HepG2 (cell line): ENCODE data around the gene PODXL2.

Source experiments
- EZH2 ChIP-seq: conservative IDR thresholded peaks from 2 replicates; pipeline ENCODE4 v1.6.1; 2012; ENCODE audit warnings: mild to moderate bottlenecking, low read depth, low read length, moderate library complexity
- FOXK1 ChIP-seq: sonication (generic); formaldehyde crosslinking; IDR thresholded peaks from 2 replicates; pipeline ENCODE4 v1.4.0; 2020; ENCODE audit warnings: low read depth, missing genetic modification reagents, borderline replicate concordance
- SOX5 ChIP-seq: IDR thresholded peaks from 2 replicates; pipeline ENCODE4 v1.6.1; 2016; ENCODE audit warnings: borderline replicate concordance
- ZKSCAN1 ChIP-seq: fragments of 150-350 bp; IDR thresholded peaks from 2 replicates; pipeline ENCODE4 v1.6.1; 2014; ENCODE audit warnings: low read length
- ZNF543 ChIP-seq: sonication (generic); formaldehyde crosslinking; IDR thresholded peaks from 2 replicates; pipeline ENCODE4 v1.4.0; 2020; ENCODE audit warnings: mild to moderate bottlenecking, missing genetic modification reagents
- TF ChIP-seq, protein P1 (sequence below): sonication (generic); formaldehyde crosslinking; IDR thresholded peaks from 2 replicates; pipeline ENCODE4 v1.4.0; 2020; ENCODE audit warnings: mild to moderate bottlenecking, missing genetic modification reagents, borderline replicate concordance
- TF ChIP-seq, protein P2 (sequence below): IDR thresholded peaks from 2 replicates; pipeline ENCODE4 v1.6.1; 2012; ENCODE audit warnings: inconsistent platforms
- TF ChIP-seq, protein P3 (sequence below): conservative IDR thresholded peaks from 2 replicates; pipeline ENCODE4 v1.6.1; 2018; ENCODE audit warnings: missing genetic modification reagents
- TF ChIP-seq, protein P4 (sequence below): sonication (generic); formaldehyde crosslinking; IDR thresholded peaks from 2 replicates; pipeline ENCODE4 v1.4.0; 2020; ENCODE audit warnings: mild to moderate bottlenecking, missing genetic modification reagents
- TF ChIP-seq, protein P5 (sequence below), 2 experiments: IDR thresholded peaks; 2 replicates each; pipeline ENCODE4 v1.6.1; 2011 to 2012; ENCODE audit warnings: low read length in 2 of 2, borderline replicate concordance in 1 of 2, low read depth in 1 of 2, mild to moderate bottlenecking in 1 of 2, moderate library complexity in 1 of 2

DNA sequence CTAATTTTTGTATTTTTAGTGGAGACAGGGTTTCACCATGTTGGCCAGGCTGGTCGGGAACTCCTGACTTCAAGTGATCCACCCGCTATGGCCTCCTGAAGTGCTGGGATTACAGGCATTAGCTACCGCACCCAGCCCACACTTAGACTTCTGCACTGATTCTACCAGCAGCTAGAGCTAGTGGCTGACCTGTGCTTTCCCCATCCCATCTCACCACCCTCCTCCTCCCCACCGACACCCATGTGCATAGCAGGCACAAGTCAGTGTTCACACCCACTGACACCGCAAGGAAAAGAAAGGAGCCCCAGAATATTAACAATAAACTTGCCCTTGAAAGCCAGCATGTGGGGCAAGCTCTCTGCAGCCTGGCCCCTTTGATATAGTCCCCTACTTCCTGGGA, 32.6 kb downstream of the PODXL2 start:
- TF ChIP-seq, protein P1, sequence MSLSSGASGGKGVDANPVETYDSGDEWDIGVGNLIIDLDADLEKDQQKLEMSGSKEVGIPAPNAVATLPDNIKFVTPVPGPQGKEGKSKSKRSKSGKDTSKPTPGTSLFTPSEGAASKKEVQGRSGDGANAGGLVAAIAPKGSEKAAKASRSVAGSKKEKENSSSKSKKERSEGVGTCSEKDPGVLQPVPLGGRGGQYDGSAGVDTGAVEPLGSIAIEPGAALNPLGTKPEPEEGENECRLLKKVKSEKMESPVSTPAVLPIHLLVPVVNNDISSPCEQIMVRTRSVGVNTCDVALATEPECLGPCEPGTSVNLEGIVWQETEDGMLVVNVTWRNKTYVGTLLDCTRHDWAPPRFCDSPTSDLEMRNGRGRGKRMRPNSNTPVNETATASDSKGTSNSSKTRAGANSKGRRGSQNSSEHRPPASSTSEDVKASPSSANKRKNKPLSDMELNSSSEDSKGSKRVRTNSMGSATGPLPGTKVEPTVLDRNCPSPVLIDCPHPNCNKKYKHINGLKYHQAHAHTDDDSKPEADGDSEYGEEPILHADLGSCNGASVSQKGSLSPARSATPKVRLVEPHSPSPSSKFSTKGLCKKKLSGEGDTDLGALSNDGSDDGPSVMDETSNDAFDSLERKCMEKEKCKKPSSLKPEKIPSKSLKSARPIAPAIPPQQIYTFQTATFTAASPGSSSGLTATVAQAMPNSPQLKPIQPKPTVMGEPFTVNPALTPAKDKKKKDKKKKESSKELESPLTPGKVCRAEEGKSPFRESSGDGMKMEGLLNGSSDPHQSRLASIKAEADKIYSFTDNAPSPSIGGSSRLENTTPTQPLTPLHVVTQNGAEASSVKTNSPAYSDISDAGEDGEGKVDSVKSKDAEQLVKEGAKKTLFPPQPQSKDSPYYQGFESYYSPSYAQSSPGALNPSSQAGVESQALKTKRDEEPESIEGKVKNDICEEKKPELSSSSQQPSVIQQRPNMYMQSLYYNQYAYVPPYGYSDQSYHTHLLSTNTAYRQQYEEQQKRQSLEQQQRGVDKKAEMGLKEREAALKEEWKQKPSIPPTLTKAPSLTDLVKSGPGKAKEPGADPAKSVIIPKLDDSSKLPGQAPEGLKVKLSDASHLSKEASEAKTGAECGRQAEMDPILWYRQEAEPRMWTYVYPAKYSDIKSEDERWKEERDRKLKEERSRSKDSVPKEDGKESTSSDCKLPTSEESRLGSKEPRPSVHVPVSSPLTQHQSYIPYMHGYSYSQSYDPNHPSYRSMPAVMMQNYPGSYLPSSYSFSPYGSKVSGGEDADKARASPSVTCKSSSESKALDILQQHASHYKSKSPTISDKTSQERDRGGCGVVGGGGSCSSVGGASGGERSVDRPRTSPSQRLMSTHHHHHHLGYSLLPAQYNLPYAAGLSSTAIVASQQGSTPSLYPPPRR (CRISPR knock-in tag), result no peak
- no peak for TF ChIP-seq SOX5 (CRISPR knock-in tag)
- no peak for TF ChIP-seq ZNF543
- TF ChIP-seq EZH2, result no peak
- TF ChIP-seq, protein P2, sequence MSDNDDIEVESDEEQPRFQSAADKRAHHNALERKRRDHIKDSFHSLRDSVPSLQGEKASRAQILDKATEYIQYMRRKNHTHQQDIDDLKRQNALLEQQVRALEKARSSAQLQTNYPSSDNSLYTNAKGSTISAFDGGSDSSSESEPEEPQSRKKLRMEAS, result no peak
- TF ChIP-seq, protein P3, sequence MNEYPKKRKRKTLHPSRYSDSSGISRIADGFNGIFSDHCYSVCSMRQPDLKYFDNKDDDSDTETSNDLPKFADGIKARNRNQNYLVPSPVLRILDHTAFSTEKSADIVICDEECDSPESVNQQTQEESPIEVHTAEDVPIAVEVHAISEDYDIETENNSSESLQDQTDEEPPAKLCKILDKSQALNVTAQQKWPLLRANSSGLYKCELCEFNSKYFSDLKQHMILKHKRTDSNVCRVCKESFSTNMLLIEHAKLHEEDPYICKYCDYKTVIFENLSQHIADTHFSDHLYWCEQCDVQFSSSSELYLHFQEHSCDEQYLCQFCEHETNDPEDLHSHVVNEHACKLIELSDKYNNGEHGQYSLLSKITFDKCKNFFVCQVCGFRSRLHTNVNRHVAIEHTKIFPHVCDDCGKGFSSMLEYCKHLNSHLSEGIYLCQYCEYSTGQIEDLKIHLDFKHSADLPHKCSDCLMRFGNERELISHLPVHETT (CRISPR knock-in tag), result no peak
- TF ChIP-seq, protein P4, sequence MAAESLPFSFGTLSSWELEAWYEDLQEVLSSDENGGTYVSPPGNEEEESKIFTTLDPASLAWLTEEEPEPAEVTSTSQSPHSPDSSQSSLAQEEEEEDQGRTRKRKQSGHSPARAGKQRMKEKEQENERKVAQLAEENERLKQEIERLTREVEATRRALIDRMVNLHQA (CRISPR knock-in tag), result no peak
- TF ChIP-seq, protein P5, sequence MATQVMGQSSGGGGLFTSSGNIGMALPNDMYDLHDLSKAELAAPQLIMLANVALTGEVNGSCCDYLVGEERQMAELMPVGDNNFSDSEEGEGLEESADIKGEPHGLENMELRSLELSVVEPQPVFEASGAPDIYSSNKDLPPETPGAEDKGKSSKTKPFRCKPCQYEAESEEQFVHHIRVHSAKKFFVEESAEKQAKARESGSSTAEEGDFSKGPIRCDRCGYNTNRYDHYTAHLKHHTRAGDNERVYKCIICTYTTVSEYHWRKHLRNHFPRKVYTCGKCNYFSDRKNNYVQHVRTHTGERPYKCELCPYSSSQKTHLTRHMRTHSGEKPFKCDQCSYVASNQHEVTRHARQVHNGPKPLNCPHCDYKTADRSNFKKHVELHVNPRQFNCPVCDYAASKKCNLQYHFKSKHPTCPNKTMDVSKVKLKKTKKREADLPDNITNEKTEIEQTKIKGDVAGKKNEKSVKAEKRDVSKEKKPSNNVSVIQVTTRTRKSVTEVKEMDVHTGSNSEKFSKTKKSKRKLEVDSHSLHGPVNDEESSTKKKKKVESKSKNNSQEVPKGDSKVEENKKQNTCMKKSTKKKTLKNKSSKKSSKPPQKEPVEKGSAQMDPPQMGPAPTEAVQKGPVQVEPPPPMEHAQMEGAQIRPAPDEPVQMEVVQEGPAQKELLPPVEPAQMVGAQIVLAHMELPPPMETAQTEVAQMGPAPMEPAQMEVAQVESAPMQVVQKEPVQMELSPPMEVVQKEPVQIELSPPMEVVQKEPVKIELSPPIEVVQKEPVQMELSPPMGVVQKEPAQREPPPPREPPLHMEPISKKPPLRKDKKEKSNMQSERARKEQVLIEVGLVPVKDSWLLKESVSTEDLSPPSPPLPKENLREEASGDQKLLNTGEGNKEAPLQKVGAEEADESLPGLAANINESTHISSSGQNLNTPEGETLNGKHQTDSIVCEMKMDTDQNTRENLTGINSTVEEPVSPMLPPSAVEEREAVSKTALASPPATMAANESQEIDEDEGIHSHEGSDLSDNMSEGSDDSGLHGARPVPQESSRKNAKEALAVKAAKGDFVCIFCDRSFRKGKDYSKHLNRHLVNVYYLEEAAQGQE (IDR thresholded peaks at IDR 0.05; ENCODE audit: borderline replicate concordance in 1 of 2, low read depth in 1 of 2, low read length in 2 of 2), result no peak
- TF ChIP-seq ZKSCAN1, result no peak
- no peak for TF ChIP-seq FOXK1 (CRISPR knock-in tag)
